Activated T-helper 2 cell treated with anti-CD3 and anti-CD28 coated beads, Interferon-gamma antibody, Interleukin-2, Interleukin-4, amounts not matched to agents 10 μg/mL and 5 μg/mL and 100 μg/mL, durations not matched to agents 14 hours and 24 hours and 36 hours (primary cell): ENCODE results near the gene USH2A. TPM values are rescaled to one million over a fixed set of nuclear protein-coding genes. Genes with fewer than 3 reads are reported as not detected.

Experiments
- DNase-seq: peaks from one replicate; pipeline ENCODE4 v3.0.0; 2021; ENCODE audit warnings: low spot score
- H3K27ac Mint-ChIP-seq: one replicate; pipeline ENCODE4 v1.8.0; 2021; ENCODE audit warnings: mixed read lengths
- H3K27me3 Mint-ChIP-seq: one replicate; pipeline ENCODE4 v1.8.0; 2021; ENCODE audit warnings: low read depth, mixed read lengths
- H3K36me3 Mint-ChIP-seq: one replicate; pipeline ENCODE4 v1.8.0; 2021; ENCODE audit warnings: low read depth, mixed read lengths
- H3K4me1 Mint-ChIP-seq: one replicate; pipeline ENCODE4 v1.8.0; 2021; ENCODE audit warnings: low read depth, mixed read lengths
- H3K4me3 Mint-ChIP-seq: one replicate; pipeline ENCODE4 v1.8.0; 2021; ENCODE audit warnings: low read depth, mild to moderate bottlenecking, moderate library complexity, mixed read lengths
- H3K9me3 Mint-ChIP-seq: one replicate; pipeline ENCODE4 v1.8.0; 2021; ENCODE audit warnings: mixed read lengths
- intact Hi-C: fragments of 100-400 bp; cut with micrococcal nuclease; formaldehyde crosslinking; loops from one replicate; pipeline ENCODE4 v1.15.1; 2023
- total RNA-seq: library from RNA; stranded (reverse); gene quantifications from 2 replicates; pipeline ENCODE4 v1.2.3, GENCODE V29; 2022

USH2A gene
- total RNA-seq, 1 donor from 2014 or later = not detected

- intact Hi-C loops = no loop called here
- H3K4me1 Mint-ChIP-seq = no peaks in the 10 kb centered on the region
- no peaks in the 10 kb centered on the region for H3K27me3 Mint-ChIP-seq
- no peaks in the 10 kb centered on the region for H3K36me3 Mint-ChIP-seq
- no peak for DNase-seq
- no peak overlapping the region for H3K27ac Mint-ChIP-seq
- H3K9me3 Mint-ChIP-seq = no peaks in the 10 kb centered on the region
- H3K4me3 Mint-ChIP-seq = no peak overlapping the region
Measured at GRCh38 chr1:216114180-216114579, 309.1 kb downstream of the USH2A start.

DNA sequence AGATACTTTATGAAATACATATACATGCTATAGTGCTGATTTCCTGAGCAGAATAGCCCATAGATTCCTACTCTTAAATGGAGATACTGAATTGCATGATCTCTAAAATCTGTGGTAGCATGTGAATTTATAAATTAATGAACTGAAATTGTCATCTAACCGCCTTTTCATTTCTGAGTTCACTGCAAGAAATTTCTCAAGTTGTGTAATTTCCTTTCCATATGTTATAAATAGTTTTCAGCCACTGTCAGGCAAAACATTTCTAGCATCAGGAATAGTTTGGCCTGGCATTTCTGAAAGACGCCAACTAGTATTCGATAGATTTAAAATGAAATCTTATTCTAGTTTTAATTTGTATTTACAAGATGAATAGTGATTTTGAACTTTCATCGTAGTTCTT is 310.1 kb downstream of the USH2A start:
- Mint-ChIP-seq H3K36me3 (no peaks in the 10 kb centered on the region), H3K9me3 (no peaks in the 10 kb centered on the region), H3K27me3 (no peaks in the 10 kb centered on the region), H3K4me1 (no peaks in the 10 kb centered on the region), H3K27ac (no peak overlapping the region), H3K4me3 (no peak overlapping the region)
- intact Hi-C loops = no loop called here
- DNase-seq = no peak

GRCh38 chr1:216111842-216112241 is 311.4 kb downstream of the USH2A start:
- Mint-ChIP-seq H3K9me3 (no peaks in the 10 kb centered on the region), H3K4me3 (no peak overlapping the region), H3K36me3 (no peaks in the 10 kb centered on the region), H3K4me1 (no peaks in the 10 kb centered on the region), H3K27me3 (no peaks in the 10 kb centered on the region), H3K27ac (no peak overlapping the region)
- intact Hi-C loops = no loop called here
- no peak for DNase-seq

GRCh38 chr1:216095400-216095799 is 327.8 kb downstream of the USH2A start:
- DNase-seq = no peak
- Mint-ChIP-seq H3K27ac (no peak overlapping the region), H3K27me3 (no peaks in the 10 kb centered on the region), H3K9me3 (peaks cover 7% of the 10 kb centered on the region), H3K36me3 (no peaks in the 10 kb centered on the region), H3K4me1 (no peaks in the 10 kb centered on the region), H3K4me3 (no peak overlapping the region)
- intact Hi-C loops = no loop called here

DNA sequence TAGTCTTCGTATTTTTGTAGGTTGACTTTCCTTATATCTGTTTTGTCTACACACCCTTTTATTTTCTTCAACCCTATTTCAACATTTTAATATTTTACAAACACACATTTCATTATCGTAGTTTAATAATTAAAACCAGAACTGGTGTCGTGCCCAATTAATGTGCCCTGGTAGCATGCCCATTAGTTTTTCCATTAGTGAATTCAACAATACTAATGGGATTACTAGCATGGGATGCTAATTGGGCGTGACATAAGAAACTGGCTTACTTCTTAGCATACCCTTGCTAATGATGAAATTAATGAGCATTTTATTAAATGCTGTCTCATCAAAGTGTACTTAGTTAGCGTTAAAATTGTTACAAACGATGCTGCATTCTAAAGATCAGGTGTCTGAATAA is 332.7 kb downstream of the USH2A start:
- intact Hi-C loops = no loop called here
- DNase-seq = no peak
- H3K4me3 Mint-ChIP-seq = no peak overlapping the region
- peaks cover 4% of the 10 kb centered on the region for H3K9me3 Mint-ChIP-seq
- H3K4me1 Mint-ChIP-seq = no peaks in the 10 kb centered on the region
- H3K27me3 Mint-ChIP-seq = no peaks in the 10 kb centered on the region
- no peaks in the 10 kb centered on the region for H3K36me3 Mint-ChIP-seq
- no peak overlapping the region for H3K27ac Mint-ChIP-seq

- no peaks in the 10 kb centered on the region for H3K4me1 Mint-ChIP-seq
- intact Hi-C loops = no loop called here
- no peak for DNase-seq
- H3K27ac Mint-ChIP-seq = no peak overlapping the region
- no peaks in the 10 kb centered on the region for H3K27me3 Mint-ChIP-seq
- peaks cover 4% of the 10 kb centered on the region for H3K9me3 Mint-ChIP-seq
- no peak overlapping the region for H3K4me3 Mint-ChIP-seq
- H3K36me3 Mint-ChIP-seq = no peaks in the 10 kb centered on the region
Measured at GRCh38 chr1:216086678-216087077, 336.6 kb downstream of the USH2A start.

DNA sequence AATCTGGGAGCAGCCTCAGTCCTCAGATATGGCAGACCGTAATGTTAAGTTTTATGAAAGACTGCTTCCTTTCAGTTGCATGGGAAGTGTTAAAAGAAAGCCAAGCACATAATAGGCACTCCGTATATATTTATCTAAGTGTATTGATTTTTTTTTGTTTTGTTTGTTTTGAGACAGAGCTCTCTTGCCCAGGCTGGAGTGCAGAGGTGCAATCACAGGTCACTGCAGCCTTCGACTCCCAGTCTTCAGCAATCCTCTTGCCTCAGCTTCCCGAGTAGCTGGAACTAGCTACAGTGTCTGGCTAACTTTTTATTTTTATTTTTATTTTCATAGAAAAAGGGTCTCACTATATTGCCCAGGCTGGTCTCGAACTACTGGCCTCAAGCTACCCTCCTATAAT is 341.8 kb downstream of the USH2A start:
- H3K36me3 Mint-ChIP-seq = no peaks in the 10 kb centered on the region
- no peak overlapping the region for H3K27ac Mint-ChIP-seq
- H3K9me3 Mint-ChIP-seq = peaks cover 4% of the 10 kb centered on the region
- no peaks in the 10 kb centered on the region for H3K27me3 Mint-ChIP-seq
- H3K4me1 Mint-ChIP-seq = no peaks in the 10 kb centered on the region
- H3K4me3 Mint-ChIP-seq = no peak overlapping the region
- intact Hi-C loops = no loop called here
- DNase-seq = no peak

GRCh38 chr1:216076751-216077150 is 346.5 kb downstream of the USH2A start:
- no peaks in the 10 kb centered on the region for H3K4me1 Mint-ChIP-seq
- no peak for DNase-seq
- H3K4me3 Mint-ChIP-seq = no peak overlapping the region
- no peaks in the 10 kb centered on the region for H3K36me3 Mint-ChIP-seq
- peaks cover 4% of the 10 kb centered on the region for H3K9me3 Mint-ChIP-seq
- intact Hi-C loops = no loop called here
- no peak overlapping the region for H3K27ac Mint-ChIP-seq
- H3K27me3 Mint-ChIP-seq = no peaks in the 10 kb centered on the region

- Mint-ChIP-seq H3K27ac (no peak overlapping the region), H3K4me1 (no peaks in the 10 kb centered on the region), H3K27me3 (no peaks in the 10 kb centered on the region), H3K9me3 (no peaks in the 10 kb centered on the region), H3K36me3 (no peaks in the 10 kb centered on the region), H3K4me3 (no peak overlapping the region)
- DNase-seq = no peak
- intact Hi-C loops = no loop called here
Measured at GRCh38 chr1:216075339-216075738, 347.9 kb downstream of the USH2A start.

DNA sequence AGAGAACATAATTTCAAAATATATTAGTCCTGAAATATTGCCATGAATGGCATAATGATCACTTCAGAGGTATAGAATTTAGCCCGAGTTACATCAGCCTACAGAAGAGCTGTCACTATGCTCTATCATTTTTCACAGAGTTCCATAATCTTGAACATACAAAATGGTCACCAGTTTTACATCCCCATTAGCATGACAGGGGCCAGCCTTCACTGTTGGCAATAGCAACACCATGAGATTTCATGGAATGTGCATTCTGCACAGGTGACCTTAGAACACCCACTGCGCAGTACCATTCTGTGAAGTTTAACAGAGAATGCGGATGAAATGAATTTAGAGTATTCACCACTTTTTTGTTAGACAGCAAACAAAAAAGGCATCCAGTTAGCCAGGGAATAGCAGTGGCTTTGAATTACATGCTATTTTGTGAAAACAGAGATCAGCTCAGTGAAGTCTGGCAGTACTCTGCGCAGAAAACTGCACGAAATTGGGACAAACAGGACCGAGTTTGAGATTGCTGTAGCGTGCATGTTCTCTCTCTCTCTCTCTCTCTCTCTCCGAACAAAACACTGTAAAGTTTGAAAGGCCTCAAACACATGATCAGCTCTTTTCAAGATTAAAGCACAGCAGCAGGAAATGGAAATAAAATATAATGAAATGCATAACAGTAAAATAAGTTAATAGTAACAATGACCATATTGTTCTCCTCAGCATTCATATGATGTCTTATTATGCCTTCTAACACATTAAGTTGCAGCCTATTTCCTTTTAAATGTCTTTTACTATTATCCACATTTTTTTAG is 349.3 kb downstream of the USH2A start:
- H3K9me3 Mint-ChIP-seq = no peaks in the 10 kb centered on the region
- no peak overlapping the region for H3K4me3 Mint-ChIP-seq
- H3K4me1 Mint-ChIP-seq = no peaks in the 10 kb centered on the region
- DNase-seq = no peak
- H3K27me3 Mint-ChIP-seq = no peaks in the 10 kb centered on the region
- no peaks in the 10 kb centered on the region for H3K36me3 Mint-ChIP-seq
- intact Hi-C loops = no loop called here
- H3K27ac Mint-ChIP-seq = no peak overlapping the region

GRCh38 chr1:216071262-216071661 is 352.0 kb downstream of the USH2A start:
- DNase-seq = no peak
- Mint-ChIP-seq H3K36me3 (no peaks in the 10 kb centered on the region), H3K4me3 (no peak overlapping the region), H3K4me1 (no peaks in the 10 kb centered on the region), H3K27me3 (no peaks in the 10 kb centered on the region), H3K9me3 (peaks cover 11% of the 10 kb centered on the region), H3K27ac (no peak overlapping the region)
- intact Hi-C loops = no loop called here

GRCh38 chr1:216064643-216065042 is 358.6 kb downstream of the USH2A start:
- H3K4me3 Mint-ChIP-seq = no peak overlapping the region
- no peaks in the 10 kb centered on the region for H3K4me1 Mint-ChIP-seq
- DNase-seq = no peak
- H3K27ac Mint-ChIP-seq = no peak overlapping the region
- intact Hi-C loops = no loop called here
- no peaks in the 10 kb centered on the region for H3K36me3 Mint-ChIP-seq
- H3K9me3 Mint-ChIP-seq = peaks cover 15% of the 10 kb centered on the region
- no peaks in the 10 kb centered on the region for H3K27me3 Mint-ChIP-seq

GRCh38 chr1:216057947-216058346 is 365.3 kb downstream of the USH2A start:
- DNase-seq = no peak
- H3K9me3 Mint-ChIP-seq = no peaks in the 10 kb centered on the region
- H3K36me3 Mint-ChIP-seq = no peaks in the 10 kb centered on the region
- H3K27me3 Mint-ChIP-seq = no peaks in the 10 kb centered on the region
- H3K4me1 Mint-ChIP-seq = no peaks in the 10 kb centered on the region
- intact Hi-C loops = no loop called here
- H3K4me3 Mint-ChIP-seq = no peak overlapping the region
- no peak overlapping the region for H3K27ac Mint-ChIP-seq

- Mint-ChIP-seq H3K27me3 (no peaks in the 10 kb centered on the region), H3K9me3 (no peaks in the 10 kb centered on the region), H3K27ac (no peak overlapping the region), H3K36me3 (no peaks in the 10 kb centered on the region), H3K4me1 (no peaks in the 10 kb centered on the region), H3K4me3 (no peak overlapping the region)
- no peak for DNase-seq
- intact Hi-C loops = no loop called here
Measured at GRCh38 chr1:216057063-216057462, 366.2 kb downstream of the USH2A start.
